ENCODE data around the gene METTL17. TPM values are rescaled to one million over a fixed set of nuclear protein-coding genes. Genes with fewer than 3 reads are reported as not detected.
A peak's percentile ranks its signal among the peaks of the same experiment; 100 is the strongest.
"Not testable (repeated sequence)": the region's sequence is repeated elsewhere in the genome, so short reads cannot be mapped to it uniquely, and the experiment has no call there.

The METTL17 gene
- total RNA-seq, 1 donor from 2014 or later = 44.5 TPM

DNA sequence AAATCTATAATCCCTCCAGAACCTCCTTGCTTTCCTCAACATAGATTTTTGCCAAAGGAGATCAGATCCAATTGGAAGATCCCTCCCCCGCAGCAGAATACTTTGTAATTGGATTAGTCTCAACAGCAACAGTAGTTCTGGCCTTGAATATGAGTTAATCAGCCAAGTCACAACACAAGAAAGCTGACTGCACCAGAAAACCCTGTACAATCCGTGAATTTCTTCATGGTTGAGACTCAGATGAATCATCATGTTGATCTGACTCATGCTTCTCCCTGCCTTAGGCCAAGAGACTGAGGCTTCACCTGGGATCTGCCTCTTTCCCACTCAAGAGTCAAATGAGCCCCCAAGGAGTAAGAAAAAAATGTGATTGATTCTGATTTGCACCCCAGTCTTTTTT lies 3.0 kb upstream of the METTL17 start:
- ATAC-seq = peak; percentile 55
- intact Hi-C loops (cut with DNase I) = no loop called here
- no peak for DNase-seq (ENCODE audit: missing footprints)

- no peak for DNase-seq (ENCODE audit: missing footprints)
- ATAC-seq = no peak
- intact Hi-C loops (cut with DNase I) = no loop called here
Observed at GRCh38 chr14:20988717-20989470, 886 bp upstream of the METTL17 start.

DNA sequence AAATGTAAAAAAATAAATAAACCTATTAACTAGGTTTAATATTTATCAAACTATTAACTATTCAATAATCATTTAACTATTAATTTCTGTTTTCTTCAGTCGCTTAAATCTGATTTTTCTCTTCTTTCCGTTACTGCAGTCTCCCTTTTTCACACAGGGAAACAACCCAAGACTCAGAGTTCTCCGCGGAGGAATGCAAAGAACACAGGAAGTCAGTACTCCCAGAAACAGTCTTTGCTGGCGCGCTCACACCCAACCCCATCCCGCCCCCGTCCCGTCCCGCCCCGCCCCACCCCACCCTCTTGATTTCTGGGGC lies 351 bp upstream of the METTL17 start:
- DNase-seq (ENCODE audit: missing footprints) = no peak
- intact Hi-C loops (cut with DNase I) = no loop called here
- no peak for ATAC-seq

DNA sequence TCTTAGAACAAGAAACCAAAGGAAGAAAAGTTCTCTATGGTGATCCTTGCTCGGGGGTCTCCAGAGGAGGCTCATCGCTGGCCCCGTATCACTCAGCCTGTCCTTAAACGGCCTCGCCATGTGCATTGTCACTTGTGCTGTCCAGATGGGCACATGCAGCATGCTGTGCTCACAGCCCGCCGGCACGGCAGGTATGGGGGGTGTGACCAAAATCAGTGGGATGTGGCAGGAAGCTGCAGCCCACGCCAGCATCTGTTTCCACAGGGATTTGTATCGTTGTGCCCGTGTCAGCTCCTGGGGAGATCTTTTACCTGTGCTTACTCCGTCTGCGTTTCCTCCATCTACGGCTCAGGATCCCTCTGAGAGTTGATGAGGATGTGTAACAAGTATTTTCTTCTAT lies 6.7 kb downstream of the METTL17 start:
- DNase-seq (ENCODE audit: missing footprints) = no peak
- intact Hi-C loops (cut with DNase I) = no loop called here
- ATAC-seq = no peak

DNA sequence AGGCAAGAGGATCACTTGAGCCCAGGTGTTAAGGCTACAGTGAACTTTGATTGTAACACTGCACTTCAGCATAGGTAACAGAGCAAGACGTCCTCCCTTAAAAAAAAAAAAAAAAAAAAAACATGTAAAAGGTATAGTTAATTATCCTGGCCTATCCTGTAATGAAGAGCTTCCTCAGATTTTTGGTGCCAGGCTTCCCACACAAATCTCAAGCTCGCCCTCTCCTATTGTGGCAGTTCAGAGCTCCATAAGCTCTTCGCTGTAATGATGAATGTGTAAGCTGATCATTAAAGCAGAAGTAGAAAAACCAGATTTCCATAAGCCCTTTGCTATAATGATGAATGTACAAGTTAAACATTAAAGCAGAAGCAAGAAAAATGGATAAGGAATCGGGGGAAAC lies 7.3 kb downstream of the METTL17 start:
- DNase-seq (ENCODE audit: missing footprints) (no peak), ATAC-seq (no peak)
- intact Hi-C loops (cut with DNase I) = no loop called here

- DNase-seq (ENCODE audit: missing footprints) (no peak), ATAC-seq (no peak)
- intact Hi-C loops (cut with DNase I) = no loop called here
Observed at GRCh38 chr14:20997564-20997963, 7.8 kb downstream of the METTL17 start.

DNA sequence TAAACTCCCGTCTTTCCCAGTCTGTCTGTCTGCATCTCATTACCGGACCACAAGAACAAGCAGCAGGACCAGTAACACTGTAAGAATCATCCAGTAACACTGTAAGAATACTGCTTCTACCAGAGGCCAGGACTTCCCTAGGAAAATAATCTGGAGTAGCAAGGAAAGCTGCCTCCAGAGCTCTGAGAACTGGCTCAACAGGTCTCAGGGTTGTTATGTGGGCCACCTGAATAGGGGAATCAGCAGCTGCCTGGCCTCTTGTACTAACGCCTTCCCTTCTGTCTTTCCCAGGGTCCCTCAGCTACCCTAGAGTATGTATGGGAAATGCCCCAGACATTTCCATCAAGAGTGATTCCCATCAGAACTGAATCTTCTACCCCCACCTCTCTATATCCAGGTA lies 8.4 kb downstream of the METTL17 start:
- ATAC-seq (no peak), DNase-seq (ENCODE audit: missing footprints) (no peak)
- intact Hi-C loops (cut with DNase I) = no loop called here

DNA sequence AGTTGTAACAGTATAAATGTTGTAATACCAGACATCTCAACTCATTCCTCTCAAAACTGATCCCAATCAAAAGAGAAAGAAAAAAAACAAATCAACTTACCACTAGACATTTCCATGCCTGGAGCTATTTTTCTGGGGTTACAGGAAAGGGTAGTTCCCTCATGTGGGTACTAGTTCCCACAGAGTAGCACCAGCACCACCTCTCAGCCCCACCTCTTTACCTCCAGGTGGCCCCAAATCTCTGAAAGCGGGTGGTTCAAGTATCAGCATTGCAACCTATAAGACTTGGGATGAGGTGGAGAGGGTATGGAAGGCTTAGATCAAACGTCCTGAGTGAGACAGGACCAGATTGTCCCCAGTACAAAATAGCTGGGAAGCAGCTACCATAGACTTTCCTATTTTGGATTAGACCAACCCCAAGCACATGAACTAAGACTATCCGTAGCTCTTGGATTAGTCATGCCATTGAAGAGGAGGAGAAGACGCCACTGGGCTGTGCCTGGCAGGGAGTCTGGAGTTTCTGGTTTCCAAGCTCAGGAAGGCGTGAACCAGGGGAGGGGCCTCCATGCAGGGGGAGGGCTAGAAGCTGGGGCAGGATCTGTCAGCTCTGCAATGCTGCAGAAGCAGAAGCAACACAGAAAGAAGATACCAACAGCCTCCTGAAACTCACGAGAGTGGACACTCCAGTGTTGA lies 9.0 kb downstream of the METTL17 start, which contains the start of gene SLC39A2:
SLC39A2 (plus strand) TSS at position 620 of the 693 bp plus-strand sequence. CDS start 154 bp downstream, outside the sequence.
- intact Hi-C loops (cut with DNase I) = no loop called here
- no peak for ATAC-seq

DNA sequence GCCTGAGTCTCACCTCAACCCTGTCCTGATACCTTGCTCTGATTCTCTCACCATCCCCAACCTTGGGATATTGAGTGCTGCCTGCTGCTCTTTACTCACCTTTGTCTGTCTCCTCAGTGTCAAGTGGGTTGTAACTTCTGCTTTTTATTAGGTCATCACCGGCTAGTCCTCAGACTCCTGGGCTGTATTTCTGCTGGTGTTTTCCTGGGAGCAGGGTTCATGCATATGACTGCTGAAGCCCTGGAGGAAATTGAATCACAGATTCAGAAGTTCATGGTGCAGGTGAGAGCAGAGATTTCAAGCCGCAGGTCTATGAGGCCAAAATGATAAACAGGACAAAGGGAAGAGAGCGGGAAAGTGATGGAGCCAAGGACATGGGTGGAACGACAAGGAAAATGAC lies 9.8 kb downstream of the METTL17 start:
- intact Hi-C loops (cut with DNase I) = no loop called here
- ATAC-seq = no peak
- DNase-seq (ENCODE audit: missing footprints) = no peak

More for the DNA sequence above, 9.0 kb downstream of the METTL17 start, which contains the start of gene SLC39A2:
- no peak for DNase-seq (ENCODE audit: missing footprints)

GRCh38 chr14:21001218-21001617 lies 11.4 kb downstream of the METTL17 start:
- intact Hi-C loops (cut with DNase I) = no loop called here
- DNase-seq (ENCODE audit: missing footprints) (no peak), ATAC-seq (no peak)

GRCh38 chr14:21003788-21004346 lies 14.1 kb downstream of the METTL17 start:
- intact Hi-C loops (cut with DNase I) = no loop called here
- DNase-seq (ENCODE audit: missing footprints) (no peak), ATAC-seq (peak; percentile 78)

DNA sequence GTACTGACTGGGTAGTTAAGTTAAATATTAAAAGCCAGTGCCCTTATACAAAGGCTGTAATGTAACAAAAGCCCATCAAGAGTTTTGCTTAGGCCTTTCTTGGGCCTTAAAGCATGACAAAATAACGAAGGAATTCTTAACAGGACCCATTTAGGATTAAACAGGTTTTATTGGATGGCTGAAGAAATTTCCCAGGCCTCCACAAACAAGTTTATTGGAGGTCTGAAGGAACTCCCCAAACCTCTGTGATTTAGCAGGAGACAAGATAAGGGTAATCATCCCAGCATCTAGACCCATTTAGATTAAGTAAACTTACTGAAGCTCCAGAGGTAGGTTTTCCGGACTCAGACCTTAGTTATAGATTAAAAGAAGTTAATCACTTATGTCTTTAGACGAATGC lies 19.9 kb downstream of the METTL17 start:
- ATAC-seq; intact Hi-C loops (cut with DNase I); DNase-seq (ENCODE audit: missing footprints): not testable (repeated sequence)

DNA sequence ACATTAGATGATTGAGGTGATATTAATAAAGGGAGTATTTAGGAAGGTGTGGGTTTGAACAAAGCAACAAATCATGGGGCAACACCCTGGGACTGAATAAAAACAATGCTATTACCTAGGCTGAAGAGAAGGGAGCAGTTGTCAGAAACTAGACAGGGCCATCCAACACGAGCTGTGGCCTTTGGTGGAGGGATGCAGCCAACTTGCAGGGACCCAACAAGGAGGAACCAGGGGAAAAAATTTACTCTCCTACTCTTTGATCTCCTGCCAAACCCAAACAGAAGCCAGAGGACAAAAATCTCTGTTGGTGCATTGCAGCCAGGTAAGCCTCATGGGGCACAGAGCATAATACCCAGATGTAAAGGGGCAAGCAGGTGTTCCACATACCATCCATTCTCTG lies 21.4 kb downstream of the METTL17 start:
- ATAC-seq (no peak), DNase-seq (ENCODE audit: missing footprints) (no peak)
- intact Hi-C loops (cut with DNase I) = no loop called here

DNA sequence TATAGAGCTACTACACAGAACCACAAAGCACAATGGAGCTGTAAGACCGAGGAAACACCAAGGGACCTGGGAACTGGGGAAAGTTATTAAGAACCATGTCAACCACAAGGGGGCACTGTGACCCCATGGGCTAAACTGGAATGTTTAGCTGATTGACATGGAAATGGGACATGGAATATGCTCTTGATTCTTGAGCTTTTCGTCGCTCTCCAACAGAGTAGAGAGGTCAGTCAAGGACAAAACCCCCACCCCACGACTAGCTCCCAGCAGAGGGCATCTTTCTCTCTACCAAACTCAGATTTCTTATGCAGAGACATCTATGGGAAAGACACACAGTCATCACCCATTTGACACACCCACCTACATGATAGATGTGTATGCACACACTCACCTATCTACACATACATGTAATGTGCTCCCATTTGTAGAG lies 25.0 kb downstream of the METTL17 start:
- intact Hi-C loops (cut with DNase I) = loop anchor here (1.0 to 2.0 kb wide), 3 partner anchors 26 to 92 kb away; no protein-coding TSS in a partner anchor
- ATAC-seq (peak; percentile 80), DNase-seq (ENCODE audit: missing footprints) (no peak)

DNA sequence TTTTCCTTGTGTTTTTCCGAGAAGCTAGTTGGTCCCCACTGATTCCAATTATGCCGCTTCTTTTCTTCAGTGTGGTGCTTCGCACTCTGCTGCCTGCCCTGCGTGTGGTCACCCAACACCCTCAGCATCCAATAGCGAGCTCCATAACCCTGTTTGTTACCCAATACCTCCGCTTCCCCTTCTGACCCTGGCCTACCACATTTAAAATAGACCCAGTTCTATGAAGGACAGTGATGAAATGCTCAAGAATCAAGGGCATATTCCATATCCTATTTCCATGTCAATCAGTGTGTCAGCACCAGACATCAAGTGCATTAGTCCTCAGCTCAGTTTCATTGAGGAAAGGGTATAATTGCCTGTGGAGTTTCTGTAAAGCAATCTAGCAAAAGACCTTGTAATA lies 25.5 kb downstream of the METTL17 start:
- ATAC-seq = no peak
- DNase-seq (ENCODE audit: missing footprints) = no peak
- intact Hi-C loops (cut with DNase I) = loop anchor here (2.0 kb wide), 2 partner anchors 77 to 91 kb away; no protein-coding TSS in a partner anchor

DNA sequence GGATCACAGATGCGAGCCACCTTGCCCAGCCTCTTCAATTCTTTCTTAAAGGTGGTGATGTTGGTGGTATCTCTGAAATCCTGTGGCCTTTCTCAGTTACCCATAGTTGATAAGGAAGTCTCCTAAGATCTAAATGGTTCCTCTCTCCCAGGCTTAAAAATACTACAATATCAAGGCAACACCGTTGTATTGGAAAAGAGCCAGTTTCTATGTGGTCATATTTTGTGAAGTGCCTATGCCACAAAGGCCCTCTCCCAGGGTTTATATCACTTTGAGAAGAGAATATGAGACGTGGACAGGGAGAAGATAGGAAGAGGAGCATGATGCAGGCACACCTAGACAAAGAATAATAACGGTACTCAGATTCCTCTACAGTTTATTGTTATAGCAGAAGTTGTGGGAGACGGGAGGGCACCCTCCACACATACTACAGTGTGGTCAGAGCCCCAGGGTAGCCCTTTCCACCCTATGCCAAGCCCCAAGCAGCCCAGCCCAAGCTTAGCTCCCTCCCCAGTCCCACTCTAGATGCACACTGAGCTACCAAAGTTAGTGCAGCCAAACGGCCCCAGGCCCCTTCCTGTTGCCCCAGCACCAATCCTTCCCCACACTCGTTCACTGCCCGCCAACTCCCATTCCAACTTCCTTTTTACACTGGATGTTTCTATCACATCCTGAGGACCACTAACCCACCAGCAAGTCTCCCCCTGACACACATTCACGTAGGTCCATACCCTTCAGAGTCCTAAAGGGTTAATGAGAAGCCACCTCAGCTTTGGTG lies 26.8 kb downstream of the METTL17 start:
- DNase-seq (ENCODE audit: missing footprints) = no peak
- no peak for ATAC-seq
- intact Hi-C loops (cut with DNase I) = no loop called here

DNA sequence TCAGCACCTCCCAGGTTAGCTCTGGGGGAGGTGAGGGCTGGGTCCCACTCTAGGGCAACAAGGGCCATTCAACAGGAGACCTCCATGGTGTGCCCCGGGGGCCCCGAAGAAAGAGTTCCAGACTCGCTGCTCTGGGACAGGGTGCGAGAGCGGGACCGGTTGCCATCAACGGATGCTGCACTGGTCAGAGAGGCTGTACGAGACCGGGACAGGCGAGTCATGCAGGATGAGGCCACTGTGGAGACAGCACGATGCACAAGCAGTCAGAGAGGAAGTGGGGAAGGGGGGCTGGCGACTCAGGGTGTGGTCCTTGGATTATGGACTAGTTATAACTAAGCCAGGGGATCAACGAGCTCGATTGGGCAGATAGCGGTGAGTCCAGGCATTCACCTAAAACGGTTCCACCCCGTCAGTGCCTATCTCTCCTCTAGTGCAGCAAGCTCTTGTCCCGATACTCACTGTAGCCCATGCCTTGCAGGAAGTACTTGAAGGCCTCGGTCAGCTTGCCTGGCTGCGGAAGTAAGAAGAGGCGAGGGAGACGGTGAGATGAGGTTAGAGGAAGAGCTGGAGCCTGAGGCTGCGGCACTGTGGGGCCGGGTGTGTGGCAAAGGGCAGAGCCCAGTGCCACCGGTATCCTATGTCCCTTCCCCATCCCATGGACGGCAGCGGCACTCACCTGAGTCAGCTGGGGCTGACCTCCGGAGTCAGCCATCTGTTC lies 27.9 kb downstream of the METTL17 start:
- intact Hi-C loops (cut with DNase I) = no loop called here
- DNase-seq (ENCODE audit: missing footprints) (no peak), ATAC-seq (no peak)

- DNase-seq (ENCODE audit: missing footprints) (no peak), ATAC-seq (no peak)
- intact Hi-C loops (cut with DNase I) = no loop called here
Observed at GRCh38 chr14:21018286-21018685, 28.5 kb downstream of the METTL17 start.

- intact Hi-C loops (cut with DNase I) = no loop called here
- ATAC-seq (no peak), DNase-seq (ENCODE audit: missing footprints) (no peak)
Observed at GRCh38 chr14:21018781-21019180, 29.0 kb downstream of the METTL17 start.

Measured in Right ventricle myocardium inferior (tissue), 1 donor.